ENCODE data around the gene MRPS15.

Gene MRPS15

GRCh38 chr1:36440044-36440443 lies 24.1 kb downstream of the MRPS15 start:
- H3K27ac Mint-ChIP-seq, result no peak overlapping the region
- no peak for ATAC-seq (replicated peaks)

DNA sequence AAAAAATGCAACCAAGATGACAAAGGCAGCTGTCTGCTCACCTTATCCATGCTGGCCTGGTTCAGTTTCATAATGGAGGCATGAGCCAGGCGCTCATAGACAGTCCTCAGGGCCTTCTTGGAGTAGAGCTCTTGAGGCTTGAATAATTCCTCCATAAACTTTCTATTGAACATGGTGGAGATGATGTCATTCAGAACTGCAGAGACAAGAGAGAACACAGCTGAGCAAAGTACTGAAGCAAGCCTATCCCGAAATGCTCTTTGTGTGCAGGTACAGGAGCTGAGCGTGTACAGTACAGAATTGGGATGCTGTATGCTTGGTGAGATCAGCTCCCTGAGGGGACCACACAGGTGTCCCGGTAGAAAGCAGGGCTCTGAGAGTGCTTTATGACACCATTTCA lies 25.5 kb downstream of the MRPS15 start:
- ATAC-seq (replicated peaks), result no peak
- Mint-ChIP-seq H3K27ac (no peak overlapping the region), H3K4me1 (no peaks in the 10 kb centered on the region), H3K4me3 (no peak overlapping the region), H3K36me3 (no peaks in the 10 kb centered on the region), H3K27me3 (no peaks in the 10 kb centered on the region), H3K9me3 (no peaks in the 10 kb centered on the region)
- no peak for DNase-seq

More at GRCh38 chr1:36440044-36440443, 24.1 kb downstream of the MRPS15 start:
- no peaks in the 10 kb centered on the region for H3K4me1 Mint-ChIP-seq
- H3K36me3 Mint-ChIP-seq, result no peaks in the 10 kb centered on the region
- no peaks in the 10 kb centered on the region for H3K9me3 Mint-ChIP-seq
- no peak for DNase-seq
- H3K4me3 Mint-ChIP-seq, result no peak overlapping the region
- H3K27me3 Mint-ChIP-seq, result no peaks in the 10 kb centered on the region

GRCh38 chr1:36436821-36437220 lies 27.4 kb downstream of the MRPS15 start:
- Mint-ChIP-seq H3K9me3 (no peaks in the 10 kb centered on the region), H3K4me3 (no peak overlapping the region), H3K36me3 (no peaks in the 10 kb centered on the region), H3K4me1 (no peaks in the 10 kb centered on the region), H3K27ac (no peak overlapping the region), H3K27me3 (no peaks in the 10 kb centered on the region)
- no peak for ATAC-seq (replicated peaks)
- no peak for DNase-seq

GRCh38 chr1:36433102-36433501 lies 31.1 kb downstream of the MRPS15 start:
- no peaks in the 10 kb centered on the region for H3K9me3 Mint-ChIP-seq
- H3K4me3 Mint-ChIP-seq, result no peak overlapping the region
- no peak overlapping the region for H3K27ac Mint-ChIP-seq
- no peaks in the 10 kb centered on the region for H3K4me1 Mint-ChIP-seq
- no peak for ATAC-seq (replicated peaks)
- peaks cover 0 to 4% of the 10 kb centered on the region in 2 donors for H3K27me3 Mint-ChIP-seq
- no peak for DNase-seq
- no peaks in the 10 kb centered on the region for H3K36me3 Mint-ChIP-seq

GRCh38 chr1:36432616-36433015 lies 31.6 kb downstream of the MRPS15 start:
- Mint-ChIP-seq H3K27ac (no peak overlapping the region), H3K36me3 (no peaks in the 10 kb centered on the region), H3K4me3 (no peak overlapping the region), H3K9me3 (no peaks in the 10 kb centered on the region), H3K27me3 (peaks cover 0 to 4% of the 10 kb centered on the region in 2 donors), H3K4me1 (no peaks in the 10 kb centered on the region)
- ATAC-seq (replicated peaks) (no peak), DNase-seq (no peak)

DNA sequence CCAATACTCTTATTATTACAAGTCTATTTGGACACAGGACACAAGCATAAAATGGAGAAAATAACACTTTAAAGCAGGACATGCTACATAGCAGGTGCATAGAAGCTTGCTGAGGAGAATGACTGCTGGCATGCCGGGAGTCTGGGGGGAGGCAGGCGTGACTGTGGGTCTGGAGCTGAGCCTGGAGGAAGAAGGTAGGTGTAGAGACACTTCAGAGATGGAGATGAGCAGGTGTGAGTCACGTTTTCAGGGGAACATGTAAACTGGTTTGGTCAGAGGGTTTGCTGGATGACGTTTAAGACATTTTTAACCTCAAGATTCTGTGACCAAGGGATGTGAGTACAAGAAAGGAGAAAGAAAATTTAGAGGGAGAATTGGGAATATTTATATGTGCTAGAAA lies 38.4 kb downstream of the MRPS15 start:
- no peak for ATAC-seq (replicated peaks)
- Mint-ChIP-seq H3K9me3 (no peaks in the 10 kb centered on the region), H3K27me3 (peaks cover 0 to under 1% of the 10 kb centered on the region in 2 donors), H3K4me1 (peaks cover 3 to 5% of the 10 kb centered on the region in 2 donors), H3K27ac (no peak overlapping the region), H3K36me3 (no peaks in the 10 kb centered on the region), H3K4me3 (no peak overlapping the region)
- no peak for DNase-seq

DNA sequence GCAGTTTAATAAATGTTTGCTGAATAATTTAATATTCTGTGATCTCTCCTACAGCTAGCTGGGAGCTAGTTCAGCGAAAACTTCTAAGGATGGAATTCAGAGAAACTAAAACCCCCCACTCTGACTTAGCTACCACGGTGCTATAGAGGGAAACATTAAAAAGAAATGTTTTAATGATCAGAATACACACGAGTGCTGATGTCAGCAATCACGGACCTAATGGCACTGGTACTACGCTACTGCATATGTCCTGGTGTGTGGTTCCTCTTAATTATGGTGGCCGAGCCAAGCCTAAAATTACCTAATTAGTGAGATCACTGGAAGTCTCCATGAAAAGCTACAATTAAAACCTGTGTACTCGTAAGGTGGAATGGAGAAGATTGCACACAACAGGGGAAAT lies 42.5 kb downstream of the MRPS15 start:
- Mint-ChIP-seq H3K27ac (no peak overlapping the region), H3K36me3 (no peaks in the 10 kb centered on the region), H3K9me3 (no peaks in the 10 kb centered on the region), H3K27me3 (no peaks in the 10 kb centered on the region), H3K4me3 (no peak overlapping the region), H3K4me1 (peaks cover 7 to 8% of the 10 kb centered on the region in 2 donors)
- ATAC-seq (replicated peaks) (no peak), DNase-seq (no peak)

GRCh38 chr1:36420836-36421317 lies 43.3 kb downstream of the MRPS15 start:
- Mint-ChIP-seq H3K4me3 (no peak overlapping the region), H3K4me1 (peaks cover 7 to 8% of the 10 kb centered on the region in 2 donors), H3K36me3 (no peaks in the 10 kb centered on the region), H3K9me3 (no peaks in the 10 kb centered on the region), H3K27me3 (no peaks in the 10 kb centered on the region), H3K27ac (peak overlapping the region; percentile 87)
- DNase-seq (peak; percentile 75), ATAC-seq (replicated peaks) (peak; percentile 95 to 98)

- ATAC-seq (replicated peaks) (no peak), DNase-seq (no peak)
- Mint-ChIP-seq H3K27me3 (no peaks in the 10 kb centered on the region), H3K4me1 (peaks cover 7 to 8% of the 10 kb centered on the region in 2 donors), H3K9me3 (no peaks in the 10 kb centered on the region), H3K4me3 (no peak overlapping the region), H3K36me3 (no peaks in the 10 kb centered on the region), H3K27ac (peak overlapping the region; percentile 87)
These were observed 43.8 kb downstream of the MRPS15 start for GRCh38 chr1:36420409-36420808.

- no peak for ATAC-seq (replicated peaks)
- no peaks in the 10 kb centered on the region for H3K36me3 Mint-ChIP-seq
- no peak overlapping the region for H3K4me3 Mint-ChIP-seq
- peaks cover 8 to 10% of the 10 kb centered on the region in 2 donors for H3K4me1 Mint-ChIP-seq
- H3K27ac Mint-ChIP-seq, result no peak overlapping the region
- DNase-seq, result no peak
- H3K9me3 Mint-ChIP-seq, result no peaks in the 10 kb centered on the region
- no peaks in the 10 kb centered on the region for H3K27me3 Mint-ChIP-seq
These were observed 44.6 kb downstream of the MRPS15 start for GRCh38 chr1:36419569-36419968.

DNA sequence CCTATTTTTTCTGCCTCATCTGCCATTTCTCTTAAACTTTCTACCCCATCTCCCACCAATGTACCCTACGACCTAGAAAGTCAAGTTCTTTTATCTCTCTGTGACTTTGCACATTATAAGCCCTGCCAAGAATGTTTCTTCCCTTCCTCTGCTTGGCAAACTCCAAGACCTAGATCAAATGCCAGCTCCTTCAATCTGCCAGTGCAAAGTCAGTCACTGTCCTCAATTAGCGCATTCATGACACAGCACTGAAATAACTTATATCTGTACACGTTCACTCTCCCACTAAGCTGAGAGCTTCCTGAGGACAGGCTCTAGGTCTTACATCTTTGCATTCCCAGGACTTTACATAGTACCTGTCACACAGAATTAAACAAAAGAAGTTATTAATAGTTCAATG lies 45.0 kb downstream of the MRPS15 start:
- no peak for ATAC-seq (replicated peaks)
- no peak overlapping the region for H3K27ac Mint-ChIP-seq
- H3K27me3 Mint-ChIP-seq, result no peaks in the 10 kb centered on the region
- H3K36me3 Mint-ChIP-seq, result no peaks in the 10 kb centered on the region
- DNase-seq, result no peak
- H3K4me3 Mint-ChIP-seq, result no peak overlapping the region
- peaks cover 8 to 14% of the 10 kb centered on the region in 2 donors for H3K4me1 Mint-ChIP-seq
- no peaks in the 10 kb centered on the region for H3K9me3 Mint-ChIP-seq

GRCh38 chr1:36417931-36418330 lies 46.3 kb downstream of the MRPS15 start:
- Mint-ChIP-seq H3K27me3 (no peaks in the 10 kb centered on the region), H3K4me1 (peaks cover 8 to 20% of the 10 kb centered on the region in 2 donors), H3K36me3 (no peaks in the 10 kb centered on the region), H3K4me3 (no peak overlapping the region), H3K9me3 (no peaks in the 10 kb centered on the region), H3K27ac (no peak overlapping the region)
- ATAC-seq (replicated peaks) (no peak), DNase-seq (no peak)

GRCh38 chr1:36415661-36416326 lies 48.4 kb downstream of the MRPS15 start:
- Mint-ChIP-seq H3K4me3 (no peak overlapping the region), H3K27me3 (no peaks in the 10 kb centered on the region), H3K9me3 (peaks cover 4 to 5% of the 10 kb centered on the region in 2 donors), H3K27ac (peak overlapping the region; percentile 20), H3K4me1 (peaks cover 11 to 34% of the 10 kb centered on the region in 2 donors), H3K36me3 (peaks cover 4 to 7% of the 10 kb centered on the region in 2 donors)
- ATAC-seq (replicated peaks), result no peak
- DNase-seq, result no peak

DNA sequence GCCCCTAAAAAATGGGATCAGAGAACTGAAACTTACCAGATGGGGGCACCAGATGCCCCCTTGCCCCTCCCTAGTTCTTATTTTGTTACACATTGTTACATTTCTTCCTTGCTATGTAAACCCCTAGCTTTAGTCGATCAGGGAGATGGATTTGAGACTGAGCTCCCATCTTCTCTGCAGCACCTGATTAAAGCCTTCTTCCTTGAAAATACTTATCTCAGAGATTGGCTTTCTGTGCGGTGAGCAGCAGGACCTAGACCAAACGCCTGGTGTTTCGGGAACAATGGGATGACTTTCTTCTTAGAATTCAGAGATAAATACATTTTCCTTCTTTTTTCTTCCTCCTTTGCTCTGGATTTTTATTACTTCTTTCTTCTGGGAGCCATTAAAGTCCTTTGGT lies 49.8 kb downstream of the MRPS15 start:
- peaks cover 9 to 12% of the 10 kb centered on the region in 2 donors for H3K36me3 Mint-ChIP-seq
- ATAC-seq (replicated peaks), result no peak
- H3K4me3 Mint-ChIP-seq, result no peak overlapping the region
- H3K27ac Mint-ChIP-seq, result no peak overlapping the region
- H3K9me3 Mint-ChIP-seq, result peaks cover 4 to 5% of the 10 kb centered on the region in 2 donors
- no peaks in the 10 kb centered on the region for H3K27me3 Mint-ChIP-seq
- DNase-seq, result no peak
- H3K4me1 Mint-ChIP-seq, result peaks cover 10 to 36% of the 10 kb centered on the region in 2 donors

Measured in stimulated activated naive B cell treated with anti-CD40 and anti-IgM and Interleukin-4, amounts not matched to agents 10 μg/mL and 1 μg/mL and 100 μg/mL, for 72 hours (primary cell).